NCI-H510A (cell line): ENCODE measurements around the gene SF3B2.

ENCODE experiments used
- DNase-seq: peaks from one replicate; lab custom pipeline; 2025; lab: John Stamatoyannopoulos, UW

SF3B2 gene

GRCh38 chr11:66050581-66051231 lies 1.5 kb upstream of the SF3B2 start:
- no peak for DNase-seq

GRCh38 chr11:66051371-66051765 lies 796 bp upstream of the SF3B2 start:
- no peak for DNase-seq

- DNase-seq: no peak
Measured at GRCh38 chr11:66052664-66052982, 459 bp downstream of the SF3B2 start.

GRCh38 chr11:66055021-66055420 lies 2.9 kb downstream of the SF3B2 start:
- no peak for DNase-seq

- DNase-seq: no peak
Measured at GRCh38 chr11:66056501-66056900, 4.3 kb downstream of the SF3B2 start.

DNA sequence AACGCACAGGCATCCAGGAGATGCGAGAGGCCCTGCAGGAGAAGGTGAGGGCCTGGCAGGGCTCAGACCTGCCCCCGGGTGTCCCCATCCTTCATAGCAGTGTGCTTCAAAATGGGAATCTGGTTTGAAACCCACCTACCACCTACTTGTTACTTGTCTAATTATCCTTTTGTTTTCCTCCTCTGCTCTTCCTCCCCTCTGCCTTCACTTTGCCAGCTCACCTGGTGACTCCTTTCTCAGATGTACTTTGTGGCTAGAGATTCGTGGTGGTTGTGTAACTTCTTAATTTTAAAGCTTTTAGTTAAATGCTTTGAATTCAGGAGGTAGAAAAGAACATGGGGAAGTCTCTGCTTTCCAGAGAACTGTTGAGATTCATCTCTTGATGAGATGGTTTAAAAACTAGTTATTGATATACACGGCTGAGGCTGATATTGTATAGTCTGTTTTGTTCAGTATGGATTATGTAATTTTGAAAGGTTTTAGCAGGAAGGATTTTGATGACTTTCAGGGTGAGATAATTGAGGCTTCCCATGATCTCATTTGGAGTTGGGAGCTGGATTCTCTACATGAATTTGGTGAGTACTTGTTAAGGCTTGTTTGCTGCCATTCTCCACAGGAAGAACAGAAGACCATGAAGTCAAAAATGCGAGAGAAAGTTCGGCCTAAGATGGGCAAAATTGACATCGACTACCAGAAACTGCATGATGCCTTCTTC lies 8.0 kb downstream of the SF3B2 start:
- no peak for DNase-seq

- DNase-seq: no peak
Measured at GRCh38 chr11:66061268-66061667, 9.1 kb downstream of the SF3B2 start.

DNA sequence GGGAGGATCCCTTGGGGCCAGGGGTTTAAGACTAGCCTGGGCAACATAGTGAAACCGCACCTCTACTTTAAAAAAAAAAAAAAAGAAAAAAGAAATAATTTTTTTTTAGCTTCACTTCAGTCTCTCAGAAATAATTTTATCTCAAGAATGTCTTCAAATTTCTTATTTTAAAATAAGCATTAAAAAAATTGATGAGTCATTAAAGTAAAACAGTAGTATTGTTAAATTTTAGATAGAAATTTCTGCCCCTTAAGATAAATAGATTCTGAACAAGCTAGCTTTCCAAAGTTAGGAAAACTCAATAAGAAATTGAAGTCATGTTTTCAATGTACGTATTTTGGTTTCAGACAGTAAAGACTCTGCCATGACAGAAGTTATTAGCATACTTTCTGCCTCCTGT lies 10.2 kb downstream of the SF3B2 start:
- DNase-seq: no peak

- DNase-seq: no peak
Measured at GRCh38 chr11:66063900-66064299, 11.7 kb downstream of the SF3B2 start.

DNA sequence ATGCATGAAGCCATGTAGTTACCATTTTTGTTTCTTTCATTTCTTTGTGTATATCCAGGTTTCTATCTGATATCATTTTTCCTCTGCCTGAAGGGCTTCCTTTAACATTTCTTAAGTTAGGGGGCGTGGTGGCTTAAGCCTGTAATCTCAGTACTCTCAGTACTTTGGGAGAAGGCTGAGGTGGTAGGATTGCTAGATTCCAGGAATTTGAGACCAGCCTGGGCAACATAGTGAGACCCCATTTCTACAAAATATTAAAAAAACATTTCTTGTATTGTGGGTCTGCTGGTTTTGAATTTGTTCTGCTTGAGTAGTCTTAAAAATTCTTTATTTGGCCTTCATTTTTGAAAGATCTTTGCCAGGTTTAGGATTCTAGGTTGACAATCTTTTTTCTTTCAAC lies 12.4 kb downstream of the SF3B2 start:
- no peak for DNase-seq

- no peak for DNase-seq
Measured at GRCh38 chr11:66066751-66067150, 14.6 kb downstream of the SF3B2 start.

- no peak for DNase-seq
Measured at GRCh38 chr11:66067640-66068039, 15.5 kb downstream of the SF3B2 start.

- no peak for DNase-seq
Measured at GRCh38 chr11:66068154-66068821, 16.1 kb downstream of the SF3B2 start.

- no peak for DNase-seq
Measured at GRCh38 chr11:66068923-66069714, 17.0 kb downstream of the SF3B2 start.

DNA sequence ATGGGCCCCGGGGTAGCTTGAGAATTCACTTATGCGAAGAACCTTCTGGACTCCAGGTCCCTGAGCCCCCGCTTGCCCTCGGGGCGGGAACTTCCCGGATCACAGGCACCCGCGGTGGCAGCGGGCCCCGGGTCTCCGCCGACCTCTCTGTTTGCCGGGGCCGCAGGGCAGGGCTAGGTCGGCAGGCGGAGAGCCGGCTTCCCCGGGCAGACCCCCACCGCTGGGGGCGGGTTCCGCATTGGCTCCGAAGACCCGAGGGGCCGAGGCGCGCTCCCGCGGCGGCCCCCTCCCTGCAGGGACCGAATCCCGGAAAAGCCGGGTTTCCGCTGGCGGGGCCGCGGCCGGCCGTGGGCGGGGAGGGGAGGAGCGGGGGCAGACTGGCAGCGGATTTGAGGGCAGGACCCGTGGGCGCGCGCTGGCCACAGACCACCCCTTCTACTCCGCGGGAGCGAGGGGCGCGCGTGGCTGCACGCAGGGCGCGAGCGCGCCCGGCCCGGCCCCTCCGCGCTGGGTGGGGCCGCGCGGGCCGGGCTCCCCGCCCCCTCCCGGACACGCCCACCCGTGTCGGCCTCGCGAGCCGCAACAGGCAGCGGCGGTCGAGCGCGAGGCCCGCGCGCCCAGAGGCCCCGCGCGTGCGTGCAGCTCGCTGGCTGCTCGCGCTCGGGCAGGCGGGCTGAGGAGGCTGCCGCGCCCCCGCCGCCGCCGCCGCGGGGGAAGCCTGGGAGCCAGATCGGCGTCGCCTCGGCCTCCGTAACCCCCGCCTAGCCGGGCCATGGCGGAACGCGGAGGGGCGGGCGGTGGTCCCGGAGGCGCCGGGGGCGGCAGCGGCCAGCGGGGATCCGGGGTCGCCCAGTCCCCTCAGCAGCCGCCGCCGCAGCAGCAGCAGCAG lies 17.8 kb downstream of the SF3B2 start, which contains the start of gene PACS1:
TSS of gene PACS1 (plus strand) at position 558 of the 889 bp plus-strand sequence. CDS start at position 773, 215 bp downstream.
- no peak for DNase-seq

DNA sequence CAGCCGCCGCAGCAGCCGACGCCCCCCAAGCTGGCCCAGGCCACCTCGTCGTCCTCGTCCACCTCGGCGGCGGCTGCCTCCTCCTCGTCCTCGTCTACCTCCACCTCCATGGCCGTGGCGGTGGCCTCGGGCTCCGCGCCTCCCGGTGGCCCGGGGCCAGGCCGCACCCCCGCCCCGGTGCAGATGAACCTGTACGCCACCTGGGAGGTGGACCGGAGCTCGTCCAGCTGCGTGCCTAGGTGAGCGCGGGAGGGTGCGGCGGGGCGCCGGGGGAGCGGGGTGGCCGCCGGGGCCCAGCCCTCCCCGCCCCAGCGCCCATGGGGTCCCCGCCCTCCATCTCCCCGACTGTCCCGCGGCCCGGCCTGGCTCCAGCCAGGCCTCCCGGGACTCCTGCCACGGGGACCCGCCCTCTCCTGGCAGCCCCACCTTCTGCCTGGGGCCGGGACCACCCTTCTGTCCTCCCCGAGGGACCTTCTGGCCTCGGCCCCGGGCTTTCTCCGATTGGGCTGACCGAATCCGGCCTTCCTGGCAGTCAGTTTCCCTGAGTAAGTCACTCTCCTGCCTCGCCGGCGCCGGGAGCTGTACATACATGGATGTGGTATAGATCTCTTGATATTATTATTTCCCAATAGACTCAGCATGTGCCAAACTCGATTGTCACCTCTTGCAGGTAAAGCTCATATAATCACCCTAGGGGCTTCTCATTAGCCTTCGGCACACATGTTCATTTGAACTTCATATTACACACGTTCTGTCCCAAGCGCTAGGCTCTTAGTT lies 18.6 kb downstream of the SF3B2 start:
- no peak for DNase-seq

DNA sequence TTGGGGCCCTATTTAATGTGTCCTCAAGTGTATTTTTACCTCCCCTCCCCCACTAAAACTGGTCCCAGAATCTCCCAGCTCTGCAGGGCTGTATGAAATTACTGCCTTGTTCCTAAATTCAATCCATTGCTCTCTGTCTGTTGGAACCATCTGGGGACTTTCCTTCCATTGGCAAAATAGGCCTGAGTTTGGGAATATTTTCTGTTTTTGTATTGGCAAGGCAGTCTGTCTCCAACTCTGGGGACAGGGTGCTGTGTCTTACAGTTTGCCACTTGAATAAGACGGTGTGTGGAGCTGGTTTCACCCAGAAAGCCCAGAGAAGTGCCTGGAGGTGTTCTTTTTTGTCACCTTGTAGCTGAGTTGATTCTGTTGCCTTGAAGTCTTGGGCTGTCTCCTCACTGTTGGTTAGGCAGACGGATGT lies 19.2 kb downstream of the SF3B2 start:
- DNase-seq: no peak

DNA sequence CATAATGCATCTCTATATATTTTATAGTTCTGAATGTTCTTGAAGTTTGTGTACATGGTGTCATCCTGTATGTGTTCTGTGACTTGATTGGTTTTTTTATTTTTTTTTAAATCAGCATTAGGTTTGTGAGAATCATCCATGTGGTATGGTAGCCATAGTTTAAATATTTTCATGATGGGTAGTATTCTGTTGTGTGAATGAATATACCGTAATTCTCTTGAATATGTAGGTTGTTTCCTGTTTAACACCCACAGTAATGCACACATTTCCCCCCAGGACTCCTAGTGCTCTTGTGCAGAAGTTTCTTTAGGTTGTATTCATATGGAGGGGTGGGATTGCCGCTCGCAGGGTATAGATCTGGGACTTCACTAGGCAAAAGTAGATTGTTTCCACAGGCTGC lies 19.9 kb downstream of the SF3B2 start:
- no peak for DNase-seq

DNA sequence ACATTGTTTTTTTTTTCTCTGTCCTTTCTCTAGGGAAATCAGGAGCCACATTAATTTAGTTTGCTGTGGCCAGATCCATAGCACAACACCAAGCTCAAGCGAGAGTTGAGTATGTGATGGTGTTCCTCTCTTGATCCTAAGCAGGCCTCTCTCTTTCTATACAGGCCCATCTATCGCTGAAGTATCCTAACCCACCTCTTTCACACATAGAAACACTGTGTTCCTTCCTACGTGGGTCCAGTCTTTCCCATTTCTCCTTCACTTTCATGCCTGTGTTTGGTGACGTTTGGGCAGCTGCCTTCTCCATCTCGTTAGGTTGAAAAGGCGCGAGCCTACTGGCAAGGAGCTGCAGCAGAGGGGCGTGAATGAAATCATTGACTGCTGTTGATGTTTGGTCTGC lies 20.4 kb downstream of the SF3B2 start:
- DNase-seq: no peak

DNA sequence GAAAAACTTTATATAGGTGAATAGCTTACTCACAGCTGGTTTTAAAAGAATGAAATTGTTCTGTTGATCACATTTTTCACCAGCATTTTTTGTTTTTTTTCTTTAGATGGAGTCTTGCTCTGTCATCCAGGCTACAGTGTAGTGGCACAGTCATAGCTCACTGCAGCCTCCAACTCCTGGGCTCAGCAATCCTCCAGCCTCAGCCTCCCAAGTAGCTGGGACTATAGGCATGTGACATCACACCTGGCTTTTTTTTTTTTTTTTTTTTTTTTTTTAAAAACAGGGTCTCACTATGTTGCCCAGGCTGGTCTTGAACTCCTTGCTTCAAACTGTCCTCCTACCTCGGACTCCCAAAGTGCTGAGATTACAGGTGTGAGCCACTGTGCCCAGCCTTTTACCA lies 21.5 kb downstream of the SF3B2 start:
- DNase-seq: no peak

DNA sequence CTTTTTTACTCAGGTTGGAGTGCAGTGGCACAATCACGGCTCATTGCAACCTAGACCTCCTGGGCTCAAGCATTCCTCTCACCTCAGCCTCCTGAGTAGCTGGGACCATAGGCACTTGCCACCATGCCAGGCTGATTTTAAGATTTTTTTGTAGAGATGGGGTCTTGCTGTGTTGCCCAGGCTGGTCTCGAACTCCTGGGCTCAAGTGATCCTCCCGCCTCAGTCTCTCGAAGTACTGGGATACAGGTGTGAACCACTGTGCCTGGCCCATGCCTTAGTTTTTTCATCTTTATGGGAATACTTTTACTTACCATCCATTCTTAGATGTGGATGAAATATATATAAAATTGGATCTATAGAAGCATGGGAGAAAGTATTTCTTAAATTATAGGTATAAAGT lies 23.1 kb downstream of the SF3B2 start:
- DNase-seq: no peak
